Left hindlimb (tissue), 1 donor: ENCODE data around the gene TRMU.
"Not testable (repeated sequence)": the region's sequence is repeated elsewhere in the genome, so short reads cannot be mapped to it uniquely, and the experiment has no call there.

Experiments
- DNase-seq: peaks from one replicate; pipeline ENCODE4 v3.0.0-alpha.2; 2018

Gene TRMU

GRCh38 chr22:46303347-46303965 lies 32.1 kb upstream of the TRMU start:
- DNase-seq, result no peak

DNA sequence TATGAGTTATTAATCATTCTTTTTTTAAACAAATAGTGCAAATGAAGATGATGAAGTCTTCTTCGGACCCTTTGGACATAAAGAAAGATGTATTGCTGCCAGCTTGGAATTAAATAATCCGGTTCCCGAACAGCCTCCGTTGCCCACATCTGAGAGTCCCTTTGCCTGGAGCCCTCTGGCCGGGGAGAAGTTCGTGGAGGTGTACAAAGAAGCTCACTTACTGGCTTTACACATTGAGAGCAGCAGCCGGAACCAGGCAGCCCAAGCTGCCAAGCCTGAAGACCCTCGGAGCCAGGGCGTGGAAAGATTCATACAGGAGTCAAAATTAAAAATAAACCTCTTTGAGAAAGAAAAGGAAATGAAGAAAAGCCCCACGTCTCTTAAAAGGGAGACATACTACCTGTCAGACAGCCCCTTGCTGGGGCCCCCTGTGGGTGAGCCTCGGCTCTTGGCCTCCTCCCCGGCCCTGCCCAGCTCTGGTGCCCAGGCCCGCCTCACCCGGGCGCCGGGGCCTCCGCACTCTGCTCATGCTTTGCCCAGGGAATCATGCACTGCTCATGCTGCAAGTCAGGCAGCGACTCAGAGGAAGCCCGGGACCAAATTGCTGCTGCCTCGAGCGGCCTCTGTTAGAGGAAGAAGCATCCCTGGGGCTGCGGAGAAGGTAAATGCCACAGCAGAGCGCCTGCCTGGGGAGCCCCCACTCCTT lies 27.1 kb upstream of the TRMU start:
- DNase-seq, result no peak

GRCh38 chr22:46309526-46310085 lies 25.9 kb upstream of the TRMU start:
- DNase-seq, result no peak

DNA sequence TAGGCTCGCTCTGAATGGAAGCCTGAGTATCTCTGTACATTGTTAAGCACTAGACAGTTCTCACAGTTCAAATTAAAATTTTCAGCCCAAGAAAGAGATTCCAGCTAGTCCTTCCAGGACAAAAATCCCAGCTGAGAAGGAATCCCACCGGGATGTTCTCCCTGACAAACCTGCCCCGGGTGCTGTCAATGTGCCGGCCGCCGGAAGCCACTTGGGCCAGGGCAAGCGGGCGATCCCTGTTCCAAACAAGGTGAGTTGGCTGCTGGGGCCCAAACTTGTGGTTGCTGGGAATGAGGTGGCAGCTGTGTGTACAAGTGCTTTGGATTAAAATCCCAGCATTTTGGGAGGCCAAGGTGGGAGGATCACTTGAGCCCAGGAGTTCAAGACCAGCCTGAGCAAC lies 23.5 kb upstream of the TRMU start:
- no peak for DNase-seq

DNA sequence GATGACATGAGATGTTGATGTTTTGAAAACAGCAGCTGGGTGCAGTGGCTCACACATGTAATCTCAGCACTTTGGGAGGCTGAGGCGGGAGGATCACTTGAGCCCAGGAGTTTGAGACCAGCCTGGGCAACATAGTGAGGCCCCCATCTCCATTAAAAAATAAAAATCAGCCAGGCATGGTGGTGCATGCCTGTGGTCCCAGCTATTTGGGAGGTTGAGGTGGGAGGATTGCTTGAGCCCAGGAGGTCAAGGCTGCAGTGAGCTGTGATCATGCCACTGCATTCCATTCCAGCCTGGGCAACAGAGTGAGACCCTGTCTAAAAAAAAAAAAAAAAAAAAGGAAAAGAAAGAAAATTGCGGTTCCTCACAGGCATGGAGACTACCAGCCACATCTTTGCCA lies 22.7 kb upstream of the TRMU start:
- DNase-seq, result not testable (repeated sequence)

DNA sequence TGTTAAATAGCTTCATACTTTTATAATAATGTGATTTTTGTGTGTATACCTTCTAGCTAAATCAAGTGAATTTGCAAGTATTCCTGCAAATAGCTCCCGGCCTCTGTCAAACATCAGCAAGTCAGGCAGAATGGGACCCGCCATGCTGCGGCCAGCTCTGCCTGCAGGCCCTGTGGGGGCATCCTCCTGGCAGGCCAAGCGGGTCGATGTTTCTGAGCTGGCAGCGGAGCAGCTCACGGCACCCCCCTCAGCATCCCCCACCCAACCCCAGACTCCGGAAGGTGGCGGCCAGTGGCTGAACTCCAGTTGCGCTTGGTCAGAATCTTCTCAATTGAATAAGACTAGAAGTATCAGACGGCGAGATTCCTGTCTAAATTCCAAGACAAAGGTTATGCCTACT lies 19.5 kb upstream of the TRMU start:
- DNase-seq, result no peak

DNA sequence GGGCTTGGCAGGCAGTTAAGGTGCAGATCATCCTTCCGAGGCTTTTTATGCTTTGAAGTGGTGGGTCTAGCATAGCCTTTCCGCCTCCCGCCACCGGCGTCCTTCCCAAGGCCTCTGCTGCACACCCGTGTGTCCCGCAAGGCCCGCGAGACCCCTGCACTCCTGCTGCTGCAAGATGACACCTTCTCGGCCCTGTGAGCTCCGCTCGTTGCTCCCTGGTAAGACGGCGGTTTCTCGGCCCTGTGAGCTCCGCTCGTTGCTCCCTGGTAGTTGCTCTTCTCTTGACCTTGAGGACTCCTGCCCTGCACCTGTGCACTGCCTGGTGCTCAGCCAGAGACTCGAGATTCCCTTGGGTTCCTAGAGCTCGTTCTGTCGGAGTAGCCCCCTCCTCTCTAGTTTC lies 17.9 kb upstream of the TRMU start:
- no peak for DNase-seq

- no peak for DNase-seq
Measured at GRCh38 chr22:46318576-46318975, 16.9 kb upstream of the TRMU start.

DNA sequence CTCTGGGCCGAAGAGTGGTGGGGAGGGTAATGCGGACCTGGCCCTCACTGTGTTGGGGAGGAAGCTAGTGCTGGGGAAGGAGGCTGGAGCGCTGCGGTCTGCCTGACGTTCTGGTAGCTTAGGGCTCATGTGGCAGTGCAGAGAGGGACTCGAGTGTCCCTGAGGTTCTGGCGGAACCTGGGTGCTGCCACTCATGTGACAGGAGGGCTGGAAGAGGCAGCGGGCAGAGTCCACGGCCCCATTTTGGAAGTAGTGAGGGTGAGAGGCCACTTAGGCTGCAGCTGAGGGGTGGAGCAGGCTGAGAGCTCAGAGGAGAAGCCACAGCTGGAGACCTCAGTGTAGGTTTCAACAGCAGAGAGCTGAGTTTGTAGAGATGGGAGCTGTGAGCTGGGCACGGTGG lies 16.2 kb upstream of the TRMU start:
- DNase-seq, result no peak

DNA sequence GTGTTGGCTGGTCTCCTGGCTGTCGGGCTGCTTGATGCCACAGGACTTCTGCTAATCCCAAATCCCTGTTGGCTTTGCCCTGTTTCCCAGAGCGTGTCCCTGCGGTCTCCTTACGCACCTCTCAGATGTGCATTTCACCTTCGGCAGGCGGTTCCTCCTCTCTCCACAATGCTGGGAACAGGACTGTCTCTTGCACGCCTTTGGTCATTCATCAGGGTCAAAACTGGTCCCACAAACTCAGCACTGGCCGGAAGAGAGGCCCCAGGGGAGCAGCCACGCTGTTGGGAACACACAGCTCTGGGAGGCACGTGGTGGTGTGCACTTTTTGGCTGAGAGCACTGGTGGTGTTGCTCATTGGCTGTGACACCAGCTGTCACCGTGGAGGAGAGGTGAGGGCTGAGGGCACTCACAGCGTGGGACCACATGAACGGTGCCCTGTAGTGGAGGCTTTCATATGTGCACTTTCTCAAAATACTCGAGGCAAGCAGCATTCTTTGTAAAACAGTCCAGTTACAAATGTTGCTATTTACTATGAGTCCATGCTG lies 15.3 kb upstream of the TRMU start:
- DNase-seq, result no peak

- DNase-seq, result no peak
Measured at GRCh38 chr22:46320716-46321386, 14.7 kb upstream of the TRMU start.

- no peak for DNase-seq
Measured at GRCh38 chr22:46322711-46323110, 12.8 kb upstream of the TRMU start.

DNA sequence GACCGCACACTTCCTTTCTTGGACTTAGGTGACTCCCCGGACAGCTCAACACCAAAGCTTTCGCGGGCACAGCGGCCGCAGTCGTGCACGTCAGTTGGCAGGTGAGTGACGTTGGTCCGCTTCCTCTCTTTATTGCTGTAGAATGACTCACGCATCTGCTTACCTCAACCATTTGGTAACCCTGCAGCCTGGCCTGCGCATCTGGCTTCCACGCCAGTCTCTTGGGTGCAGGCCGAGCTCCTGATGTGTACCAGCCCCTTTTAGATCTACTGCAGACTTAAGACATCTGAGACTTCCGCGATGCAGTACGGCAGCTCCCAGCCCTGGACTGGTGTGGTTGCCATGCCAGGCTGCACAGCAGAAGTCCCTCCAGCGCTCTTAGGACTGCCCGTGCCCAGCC lies 12.4 kb upstream of the TRMU start:
- no peak for DNase-seq

DNA sequence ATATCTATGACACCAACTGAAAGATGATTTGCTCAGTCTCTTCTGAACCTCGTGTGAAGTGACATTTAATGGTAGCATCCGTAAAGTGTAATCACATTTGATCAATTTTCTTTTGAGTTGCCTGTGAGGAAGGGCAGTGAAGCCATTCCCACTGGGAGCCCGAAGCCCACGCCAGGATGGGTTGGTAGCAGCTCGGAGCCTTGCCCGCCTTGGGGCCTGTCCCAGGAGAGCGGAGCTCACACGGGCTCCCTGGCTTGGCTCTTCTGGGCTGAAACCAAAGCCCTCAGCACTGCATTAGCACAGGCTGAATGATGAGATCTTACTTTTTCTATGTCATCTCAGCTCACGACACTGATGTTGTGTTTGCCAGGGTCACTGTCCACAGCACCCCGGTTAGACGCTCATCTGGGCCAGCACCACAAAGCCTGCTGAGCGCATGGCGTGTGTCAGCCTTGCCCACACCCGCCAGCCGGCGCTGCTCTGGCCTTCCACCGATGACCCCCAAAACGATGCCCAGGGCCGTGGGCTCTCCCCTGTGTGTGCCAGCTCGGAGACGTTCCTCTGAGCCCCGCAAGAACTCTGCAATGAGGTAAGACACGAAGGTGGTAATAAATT lies 9.3 kb upstream of the TRMU start:
- DNase-seq, result no peak

GRCh38 chr22:46327691-46328465 lies 7.6 kb upstream of the TRMU start:
- DNase-seq, result no peak

- DNase-seq, result no peak
Measured at GRCh38 chr22:46328797-46329196, 6.7 kb upstream of the TRMU start.

DNA sequence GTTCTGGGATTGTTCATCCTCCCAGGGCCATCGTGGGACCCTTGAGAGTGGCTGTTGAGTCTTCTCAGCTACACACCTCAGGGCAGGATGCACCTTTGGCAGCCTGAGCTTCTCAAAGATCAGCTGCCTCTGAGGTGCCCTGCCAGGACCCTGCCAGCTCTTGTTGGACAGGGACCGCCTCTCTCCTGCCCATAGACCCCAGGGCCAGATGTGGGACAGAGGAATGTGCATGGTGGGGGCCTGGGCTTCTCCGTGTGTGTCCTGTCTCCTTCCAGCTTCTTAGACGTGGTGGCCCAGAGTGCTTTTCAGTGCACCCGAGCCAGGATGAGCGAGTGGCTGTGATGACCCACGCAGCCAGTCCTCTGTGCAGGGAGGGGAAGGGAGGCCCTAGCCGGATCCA lies 5.9 kb upstream of the TRMU start:
- DNase-seq, result no peak

- no peak for DNase-seq
Measured at GRCh38 chr22:46330426-46330825, 5.1 kb upstream of the TRMU start.

GRCh38 chr22:46331496-46331895 lies 4.0 kb upstream of the TRMU start:
- DNase-seq, result no peak

DNA sequence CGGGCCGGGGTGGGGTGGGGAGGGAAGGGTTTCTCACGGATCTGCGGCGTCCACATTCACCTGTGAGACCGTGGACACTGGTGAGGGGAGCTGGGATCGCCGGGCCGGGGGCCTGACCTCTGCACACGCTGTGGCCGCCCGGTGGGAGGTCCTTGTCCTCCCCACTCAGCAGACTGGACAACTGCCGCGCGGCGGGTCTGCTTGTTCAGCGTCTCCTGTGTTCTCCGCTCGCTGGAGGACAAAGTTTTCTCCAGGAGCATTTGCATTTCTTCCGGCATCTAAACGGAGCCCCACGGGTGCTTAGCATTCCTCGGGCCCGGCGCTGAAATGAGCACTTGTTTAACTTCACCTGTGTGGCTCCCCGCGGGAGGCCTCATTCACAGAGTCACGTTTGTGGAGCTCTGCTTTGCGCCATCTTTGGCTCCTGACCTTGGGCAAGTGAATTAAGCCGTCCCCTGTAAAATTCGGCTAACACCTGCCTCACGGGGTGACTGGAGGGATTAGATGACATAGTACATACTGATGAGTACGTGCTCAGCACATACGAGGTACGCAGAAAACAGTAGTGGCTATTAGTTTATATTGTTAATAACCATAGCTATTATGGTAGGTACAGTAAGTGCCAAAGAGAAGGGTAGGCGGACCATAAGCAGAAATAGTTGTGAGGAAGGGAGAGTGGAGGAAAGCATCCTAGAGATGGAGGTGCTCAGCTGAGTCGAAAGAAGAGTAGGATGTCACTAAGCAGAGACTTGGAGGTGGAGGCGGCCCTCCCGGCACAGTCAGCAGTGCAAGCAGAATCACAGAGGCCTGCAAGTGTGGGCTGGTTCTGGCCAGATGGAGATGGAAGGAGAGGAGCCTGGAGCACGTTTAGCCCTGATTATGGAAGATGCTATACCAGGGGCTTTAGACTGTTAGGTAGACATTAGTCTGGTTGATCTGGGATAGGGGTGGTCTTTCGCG lies 885 bp downstream of the TRMU start:
- no peak for DNase-seq

DNA sequence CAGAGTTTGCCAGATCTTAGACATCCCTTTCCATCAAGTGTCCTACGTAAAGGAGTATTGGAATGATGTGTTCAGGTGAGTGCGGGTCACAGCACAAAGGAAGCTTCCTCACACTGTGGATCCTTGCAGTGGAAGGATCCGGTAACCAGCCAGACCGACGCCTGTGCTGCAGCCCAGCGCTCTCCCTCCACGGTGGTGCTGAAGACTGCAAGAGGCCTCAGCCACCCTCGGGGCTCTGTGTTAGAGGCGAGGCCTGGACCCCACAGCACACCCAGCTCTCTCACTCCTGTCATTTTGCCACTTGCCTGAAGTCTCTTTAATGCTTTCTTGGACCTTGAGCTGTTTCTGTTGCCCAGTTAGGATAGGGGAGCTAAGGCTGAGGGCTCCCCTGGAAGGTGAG lies 2.4 kb downstream of the TRMU start:
- DNase-seq, result peak; percentile 15
